Measurements from ENCODE around the gene ZFYVE28. TPM values are rescaled to one million over a fixed set of nuclear protein-coding genes. Genes with fewer than 3 reads are reported as not detected.
A peak's percentile ranks its signal among the peaks of the same experiment; 100 is the strongest.

The ZFYVE28 gene
- total RNA-seq, 1 donor from 2014 or later, result 16.6 TPM

GRCh38 chr4:2357821-2358745, 60.4 kb downstream of the ZFYVE28 start:
- intact Hi-C loops (cut with DNase I), result no loop called here
- Histone ChIP-seq H3K36me3 (no peaks in the 10 kb centered on the region), H3K4me1 (peaks cover under 1% of the 10 kb centered on the region), H3K27ac (no peak overlapping the region), H3K9me3 (no peaks in the 10 kb centered on the region), H3K4me3 (no peak overlapping the region), H3K27me3 (no peaks in the 10 kb centered on the region)
- TF ChIP-seq, protein P1, sequence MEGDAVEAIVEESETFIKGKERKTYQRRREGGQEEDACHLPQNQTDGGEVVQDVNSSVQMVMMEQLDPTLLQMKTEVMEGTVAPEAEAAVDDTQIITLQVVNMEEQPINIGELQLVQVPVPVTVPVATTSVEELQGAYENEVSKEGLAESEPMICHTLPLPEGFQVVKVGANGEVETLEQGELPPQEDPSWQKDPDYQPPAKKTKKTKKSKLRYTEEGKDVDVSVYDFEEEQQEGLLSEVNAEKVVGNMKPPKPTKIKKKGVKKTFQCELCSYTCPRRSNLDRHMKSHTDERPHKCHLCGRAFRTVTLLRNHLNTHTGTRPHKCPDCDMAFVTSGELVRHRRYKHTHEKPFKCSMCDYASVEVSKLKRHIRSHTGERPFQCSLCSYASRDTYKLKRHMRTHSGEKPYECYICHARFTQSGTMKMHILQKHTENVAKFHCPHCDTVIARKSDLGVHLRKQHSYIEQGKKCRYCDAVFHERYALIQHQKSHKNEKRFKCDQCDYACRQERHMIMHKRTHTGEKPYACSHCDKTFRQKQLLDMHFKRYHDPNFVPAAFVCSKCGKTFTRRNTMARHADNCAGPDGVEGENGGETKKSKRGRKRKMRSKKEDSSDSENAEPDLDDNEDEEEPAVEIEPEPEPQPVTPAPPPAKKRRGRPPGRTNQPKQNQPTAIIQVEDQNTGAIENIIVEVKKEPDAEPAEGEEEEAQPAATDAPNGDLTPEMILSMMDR (IDR thresholded peaks at IDR 0.05), result no peak
- peak; percentile 48 for DNase-seq
- no peak for ATAC-seq

GRCh38 chr4:2356123-2357069, 62.0 kb downstream of the ZFYVE28 start:
- Histone ChIP-seq H3K4me1 (no peaks in the 10 kb centered on the region), H3K36me3 (no peaks in the 10 kb centered on the region), H3K27ac (no peak overlapping the region), H3K27me3 (no peaks in the 10 kb centered on the region), H3K4me3 (no peak overlapping the region), H3K9me3 (no peaks in the 10 kb centered on the region)
- TF ChIP-seq, protein P1 (IDR thresholded peaks at IDR 0.05), result no peak
- ATAC-seq, result no peak
- DNase-seq, result peak; percentile 39
- intact Hi-C loops (cut with DNase I), result no loop called here

DNA sequence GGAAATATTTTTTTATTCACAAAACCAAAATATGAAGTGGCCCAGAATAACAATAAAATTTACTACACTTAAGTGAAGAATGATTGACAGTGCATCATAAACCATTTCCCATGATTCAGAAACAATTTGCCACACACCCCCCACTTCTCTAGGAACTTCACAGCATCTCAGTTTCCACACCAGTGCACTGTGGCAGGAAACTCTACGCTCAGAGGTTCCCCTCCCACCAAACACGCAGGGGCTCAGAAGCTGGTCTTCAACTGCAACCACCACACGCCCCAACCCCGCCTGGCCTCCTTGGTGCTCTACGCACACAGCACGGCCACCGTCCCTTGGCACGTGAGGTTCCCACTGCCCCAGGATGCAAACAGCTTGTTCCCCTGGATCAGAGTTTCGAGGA, 63.7 kb downstream of the ZFYVE28 start:
- DNase-seq (peak; percentile 56), ATAC-seq (no peak)
- intact Hi-C loops (cut with DNase I), result no loop called here

DNA sequence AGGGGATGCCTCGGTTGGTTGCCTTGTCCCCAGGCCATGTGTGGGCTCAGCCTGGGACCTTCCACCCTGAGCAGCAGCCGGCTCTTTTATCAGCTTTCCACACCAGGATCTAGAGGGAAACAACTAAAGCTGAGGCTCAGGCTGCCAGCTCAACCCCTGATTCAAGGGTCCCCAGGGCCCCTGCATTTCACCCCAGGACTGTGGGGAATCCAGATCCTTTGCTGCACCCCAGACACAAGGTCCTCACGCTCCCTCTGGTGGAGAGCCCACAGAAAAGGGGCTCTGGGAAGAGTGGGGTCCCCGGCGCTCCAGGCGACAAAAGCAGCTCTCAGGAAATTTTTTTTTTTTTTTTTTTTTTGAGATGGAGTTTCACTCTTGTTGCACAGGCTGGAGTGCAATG, 64.3 kb downstream of the ZFYVE28 start:
- Histone ChIP-seq H3K4me1 (no peaks in the 10 kb centered on the region), H3K36me3 (no peaks in the 10 kb centered on the region), H3K4me3 (no peak overlapping the region), H3K27me3 (no peaks in the 10 kb centered on the region), H3K27ac (no peak overlapping the region), H3K9me3 (no peaks in the 10 kb centered on the region)
- intact Hi-C loops (cut with DNase I), result no loop called here
- TF ChIP-seq, protein P1 (IDR thresholded peaks at IDR 0.05), result peak; percentile 19
- ATAC-seq (no peak), DNase-seq (no peak)

More for the DNA sequence above, 63.7 kb downstream of the ZFYVE28 start:
- H3K4me3 ChIP-seq, result no peak overlapping the region
- H3K36me3 ChIP-seq, result no peaks in the 10 kb centered on the region
- H3K4me1 ChIP-seq, result no peaks in the 10 kb centered on the region
- H3K27ac ChIP-seq, result no peak overlapping the region
- TF ChIP-seq, protein P1 (IDR thresholded peaks at IDR 0.05), result no peak
- no peaks in the 10 kb centered on the region for H3K27me3 ChIP-seq
- no peaks in the 10 kb centered on the region for H3K9me3 ChIP-seq

- TF ChIP-seq, protein P1 (IDR thresholded peaks at IDR 0.05), result no peak
- DNase-seq (peak; percentile 56), ATAC-seq (peak; percentile 13)
- H3K4me1 ChIP-seq, result no peaks in the 10 kb centered on the region
- H3K36me3 ChIP-seq, result no peaks in the 10 kb centered on the region
- intact Hi-C loops (cut with DNase I), result no loop called here
- H3K9me3 ChIP-seq, result no peaks in the 10 kb centered on the region
- no peak overlapping the region for H3K4me3 ChIP-seq
- no peaks in the 10 kb centered on the region for H3K27me3 ChIP-seq
- no peak overlapping the region for H3K27ac ChIP-seq
These were observed 65.0 kb downstream of the ZFYVE28 start for GRCh38 chr4:2353222-2354107.
